Measurements from ENCODE around the gene PEA15.

The PEA15 gene

DNA sequence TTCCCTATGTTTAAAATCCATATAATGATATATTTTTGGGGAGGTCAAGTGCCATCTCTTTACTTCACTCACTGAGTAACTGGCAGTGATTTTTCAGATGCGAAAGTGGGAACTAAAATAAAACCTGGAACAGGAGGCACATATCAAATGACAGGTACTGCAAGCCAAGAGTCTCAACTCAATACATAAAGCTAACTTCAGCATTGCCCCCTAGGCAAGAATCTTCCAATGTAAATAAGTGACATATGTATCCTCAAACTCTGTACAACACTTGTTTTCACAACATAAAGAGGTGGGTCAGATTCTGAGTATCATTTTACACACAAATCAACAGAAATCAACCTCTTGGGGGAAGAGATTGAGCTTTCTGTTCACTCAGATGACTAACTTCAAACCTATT, 39.0 kb downstream of the PEA15 start:
- H3K9me3 ChIP-seq (ENCODE audit: low read length) = no peaks in the 10 kb centered on the region
- no peaks in the 10 kb centered on the region for H3K27me3 ChIP-seq (ENCODE audit: insufficient read depth, low read length)
- H3K36me3 ChIP-seq (ENCODE audit: insufficient read depth, low read length) = peaks cover 30% of the 10 kb centered on the region
- H3K4me3 ChIP-seq (ENCODE audit: low read length) = no peak overlapping the region
- H2AFZ ChIP-seq (ENCODE audit: low read depth, low read length) = no peak overlapping the region
- H3K4me1 ChIP-seq (ENCODE audit: insufficient read depth, low read length) = peaks cover 8% of the 10 kb centered on the region

DNA sequence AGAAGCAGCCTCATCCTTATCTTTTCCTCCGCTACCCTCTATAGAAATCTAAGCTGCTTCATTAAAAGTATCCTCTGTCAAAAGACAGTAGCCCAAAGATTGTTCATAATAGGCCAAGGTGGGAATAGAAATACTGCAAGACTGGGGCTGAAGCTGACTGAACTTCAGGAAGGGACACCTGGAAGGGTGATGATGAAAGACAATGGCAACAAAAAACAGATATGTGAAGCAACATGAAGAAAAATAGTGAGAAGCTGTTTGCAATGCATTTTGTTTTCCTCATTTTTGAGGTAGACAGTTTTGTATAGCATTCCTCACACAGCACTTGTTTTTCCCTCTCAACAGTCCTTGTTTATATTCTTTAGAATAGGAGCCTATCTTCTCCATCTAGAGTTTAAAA, 40.2 kb downstream of the PEA15 start:
- peaks cover 24% of the 10 kb centered on the region for H3K36me3 ChIP-seq (ENCODE audit: insufficient read depth, low read length)
- H3K4me1 ChIP-seq (ENCODE audit: insufficient read depth, low read length) = peaks cover 8% of the 10 kb centered on the region
- no peak overlapping the region for H3K4me3 ChIP-seq (ENCODE audit: low read length)
- no peaks in the 10 kb centered on the region for H3K27me3 ChIP-seq (ENCODE audit: insufficient read depth, low read length)
- H2AFZ ChIP-seq (ENCODE audit: low read depth, low read length) = no peak overlapping the region
- no peaks in the 10 kb centered on the region for H3K9me3 ChIP-seq (ENCODE audit: low read length)

GRCh38 chr1:160247053-160247452, 41.9 kb downstream of the PEA15 start:
- H3K4me1 ChIP-seq (ENCODE audit: insufficient read depth, low read length) = peaks cover 8% of the 10 kb centered on the region
- peaks cover 25% of the 10 kb centered on the region for H3K36me3 ChIP-seq (ENCODE audit: insufficient read depth, low read length)
- H3K4me3 ChIP-seq (ENCODE audit: low read length) = no peak overlapping the region
- H3K9me3 ChIP-seq (ENCODE audit: low read length) = no peaks in the 10 kb centered on the region
- H2AFZ ChIP-seq (ENCODE audit: low read depth, low read length) = no peak overlapping the region
- H3K27me3 ChIP-seq (ENCODE audit: insufficient read depth, low read length) = no peaks in the 10 kb centered on the region

DNA sequence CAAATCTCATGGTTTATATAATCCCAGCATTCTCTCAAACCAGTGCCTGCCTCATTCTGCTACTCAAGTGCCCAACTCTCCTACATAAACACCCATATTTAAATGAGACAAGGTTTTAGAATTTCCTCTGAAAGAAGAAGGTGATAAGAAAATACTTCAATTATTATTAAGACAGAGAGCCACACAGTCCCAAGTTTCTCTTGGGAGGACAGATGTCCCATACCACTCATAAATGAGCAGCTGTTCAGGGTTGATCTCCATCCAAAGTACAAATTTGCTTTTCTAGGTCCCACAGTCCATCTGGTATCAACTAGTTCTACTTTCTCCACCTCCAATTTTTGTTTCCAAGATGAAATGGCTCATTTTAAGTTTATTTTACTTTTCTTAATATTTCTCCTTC, 45.8 kb downstream of the PEA15 start:
- H2AFZ ChIP-seq (ENCODE audit: low read depth, low read length) = no peak overlapping the region
- H3K4me1 ChIP-seq (ENCODE audit: insufficient read depth, low read length) = no peaks in the 10 kb centered on the region
- no peaks in the 10 kb centered on the region for H3K9me3 ChIP-seq (ENCODE audit: low read length)
- H3K4me3 ChIP-seq (ENCODE audit: low read length) = no peak overlapping the region
- no peaks in the 10 kb centered on the region for H3K27me3 ChIP-seq (ENCODE audit: insufficient read depth, low read length)
- H3K36me3 ChIP-seq (ENCODE audit: insufficient read depth, low read length) = peaks cover 18% of the 10 kb centered on the region

GRCh38 chr1:160251687-160252526, 46.7 kb downstream of the PEA15 start:
- Histone ChIP-seq H3K4me3 (ENCODE audit: low read length) (no peak overlapping the region), H3K36me3 (ENCODE audit: insufficient read depth, low read length) (peaks cover 18% of the 10 kb centered on the region), H3K27me3 (ENCODE audit: insufficient read depth, low read length) (no peaks in the 10 kb centered on the region), H2AFZ (ENCODE audit: low read depth, low read length) (no peak overlapping the region), H3K4me1 (ENCODE audit: insufficient read depth, low read length) (no peaks in the 10 kb centered on the region), H3K9me3 (ENCODE audit: low read length) (no peaks in the 10 kb centered on the region)

DNA sequence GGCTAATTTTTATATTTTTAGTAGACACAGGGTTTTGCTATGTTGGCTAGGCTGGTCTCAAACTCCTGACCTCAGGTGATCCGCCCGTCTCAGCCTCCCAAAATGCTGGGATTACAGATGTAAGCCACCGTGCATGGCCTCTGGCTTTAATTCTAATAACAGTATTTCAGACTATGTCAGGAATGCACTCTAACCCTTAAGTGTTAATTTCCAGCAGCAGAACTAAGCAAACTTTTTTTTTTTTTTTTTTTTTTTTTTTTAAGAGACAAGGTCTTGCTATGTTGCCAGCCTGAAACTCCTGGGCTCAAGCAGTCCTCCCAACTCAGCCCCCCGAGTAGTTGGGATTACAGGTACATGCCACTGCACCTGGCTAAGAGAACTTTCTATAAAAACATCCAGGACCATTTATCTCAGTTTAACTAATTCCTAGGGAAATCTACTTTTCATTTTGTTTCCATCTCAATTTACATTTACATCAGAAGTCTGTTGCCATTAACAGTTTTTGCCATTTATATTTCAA, 50.7 kb downstream of the PEA15 start:
- Histone ChIP-seq H3K4me1 (ENCODE audit: insufficient read depth, low read length) (peaks cover 12% of the 10 kb centered on the region), H3K27me3 (ENCODE audit: insufficient read depth, low read length) (no peaks in the 10 kb centered on the region), H3K4me3 (ENCODE audit: low read length) (no peak overlapping the region), H2AFZ (ENCODE audit: low read depth, low read length) (no peak overlapping the region), H3K9me3 (ENCODE audit: low read length) (no peaks in the 10 kb centered on the region), H3K36me3 (ENCODE audit: insufficient read depth, low read length) (peaks cover 16% of the 10 kb centered on the region)

DNA sequence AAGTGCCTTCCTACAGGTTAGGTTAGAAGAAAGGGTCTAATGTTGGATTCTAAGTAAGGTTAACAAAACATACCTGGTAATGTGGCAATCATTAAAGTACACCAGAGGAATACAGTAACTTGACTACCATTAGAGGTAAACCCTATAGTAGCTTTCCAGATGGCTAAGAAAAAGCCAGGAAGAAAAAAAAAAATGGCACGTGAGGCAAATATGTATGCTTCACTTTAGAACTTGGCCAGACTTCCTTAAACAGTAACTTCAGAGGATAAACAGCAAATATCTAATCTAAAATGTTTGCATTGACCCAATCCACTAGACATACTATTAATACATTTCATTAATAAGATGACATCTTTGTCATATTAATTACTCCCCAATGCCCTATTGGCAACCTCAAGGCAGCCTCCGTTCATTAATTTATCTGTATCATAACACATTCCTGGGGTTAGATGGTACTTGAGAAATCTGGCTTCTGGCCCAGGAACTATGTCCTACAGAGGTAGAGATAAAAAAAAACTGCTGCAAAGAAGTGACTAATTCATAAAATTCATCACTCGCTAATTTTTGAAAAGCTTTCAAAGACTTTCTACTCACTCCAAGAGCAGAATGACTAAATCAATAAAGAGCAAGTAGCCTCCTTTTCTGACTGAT, 51.3 kb downstream of the PEA15 start:
- no peak overlapping the region for H2AFZ ChIP-seq (ENCODE audit: low read depth, low read length)
- peaks cover 13% of the 10 kb centered on the region for H3K36me3 ChIP-seq (ENCODE audit: insufficient read depth, low read length)
- H3K27me3 ChIP-seq (ENCODE audit: insufficient read depth, low read length) = no peaks in the 10 kb centered on the region

DNA sequence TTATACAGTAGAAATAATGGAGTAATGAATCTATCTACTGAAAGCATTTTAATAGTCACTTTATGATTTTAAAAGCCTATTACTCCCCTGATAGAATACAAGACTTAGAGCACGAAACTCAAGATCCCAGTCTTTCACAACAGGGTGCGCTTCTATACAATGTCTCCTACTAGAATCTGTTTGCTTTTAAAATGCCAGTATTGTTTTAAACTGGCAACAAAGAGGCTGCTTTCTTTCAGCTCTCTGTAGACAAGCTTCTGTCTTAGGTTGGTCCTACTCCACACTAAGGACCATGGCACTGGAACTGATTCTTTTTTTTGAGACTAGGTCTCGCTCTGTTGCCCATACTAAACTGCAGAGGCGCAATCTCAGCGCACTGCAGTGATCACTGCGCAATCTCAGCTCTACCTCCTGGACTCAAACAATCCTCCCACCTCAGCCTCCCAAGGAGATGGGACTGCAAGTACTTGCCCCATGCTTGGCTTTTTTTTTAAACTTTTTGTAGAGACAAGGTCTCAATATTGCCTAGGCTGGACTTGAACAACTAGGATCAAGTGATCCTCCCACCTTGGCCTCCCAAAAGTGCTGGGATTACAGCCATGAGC, 52.3 kb downstream of the PEA15 start:
- Histone ChIP-seq H3K4me1 (ENCODE audit: insufficient read depth, low read length) (peaks cover 16% of the 10 kb centered on the region), H3K4me3 (ENCODE audit: low read length) (no peak overlapping the region), H3K9me3 (ENCODE audit: low read length) (no peaks in the 10 kb centered on the region), H2AFZ (ENCODE audit: low read depth, low read length) (no peak overlapping the region), H3K27me3 (ENCODE audit: insufficient read depth, low read length) (no peaks in the 10 kb centered on the region), H3K36me3 (ENCODE audit: insufficient read depth, low read length) (peaks cover 13% of the 10 kb centered on the region)

More for the DNA sequence above, 51.3 kb downstream of the PEA15 start:
- Histone ChIP-seq H3K9me3 (ENCODE audit: low read length) (no peaks in the 10 kb centered on the region), H3K4me3 (ENCODE audit: low read length) (no peak overlapping the region), H3K4me1 (ENCODE audit: insufficient read depth, low read length) (peaks cover 16% of the 10 kb centered on the region)

- Histone ChIP-seq H3K27me3 (ENCODE audit: insufficient read depth, low read length) (no peaks in the 10 kb centered on the region), H3K36me3 (ENCODE audit: insufficient read depth, low read length) (peaks cover 13% of the 10 kb centered on the region), H2AFZ (ENCODE audit: low read depth, low read length) (no peak overlapping the region), H3K4me1 (ENCODE audit: insufficient read depth, low read length) (peaks cover 16% of the 10 kb centered on the region), H3K4me3 (ENCODE audit: low read length) (no peak overlapping the region), H3K9me3 (ENCODE audit: low read length) (no peaks in the 10 kb centered on the region)
Observed at GRCh38 chr1:160258177-160258798, 53.1 kb downstream of the PEA15 start.

DNA sequence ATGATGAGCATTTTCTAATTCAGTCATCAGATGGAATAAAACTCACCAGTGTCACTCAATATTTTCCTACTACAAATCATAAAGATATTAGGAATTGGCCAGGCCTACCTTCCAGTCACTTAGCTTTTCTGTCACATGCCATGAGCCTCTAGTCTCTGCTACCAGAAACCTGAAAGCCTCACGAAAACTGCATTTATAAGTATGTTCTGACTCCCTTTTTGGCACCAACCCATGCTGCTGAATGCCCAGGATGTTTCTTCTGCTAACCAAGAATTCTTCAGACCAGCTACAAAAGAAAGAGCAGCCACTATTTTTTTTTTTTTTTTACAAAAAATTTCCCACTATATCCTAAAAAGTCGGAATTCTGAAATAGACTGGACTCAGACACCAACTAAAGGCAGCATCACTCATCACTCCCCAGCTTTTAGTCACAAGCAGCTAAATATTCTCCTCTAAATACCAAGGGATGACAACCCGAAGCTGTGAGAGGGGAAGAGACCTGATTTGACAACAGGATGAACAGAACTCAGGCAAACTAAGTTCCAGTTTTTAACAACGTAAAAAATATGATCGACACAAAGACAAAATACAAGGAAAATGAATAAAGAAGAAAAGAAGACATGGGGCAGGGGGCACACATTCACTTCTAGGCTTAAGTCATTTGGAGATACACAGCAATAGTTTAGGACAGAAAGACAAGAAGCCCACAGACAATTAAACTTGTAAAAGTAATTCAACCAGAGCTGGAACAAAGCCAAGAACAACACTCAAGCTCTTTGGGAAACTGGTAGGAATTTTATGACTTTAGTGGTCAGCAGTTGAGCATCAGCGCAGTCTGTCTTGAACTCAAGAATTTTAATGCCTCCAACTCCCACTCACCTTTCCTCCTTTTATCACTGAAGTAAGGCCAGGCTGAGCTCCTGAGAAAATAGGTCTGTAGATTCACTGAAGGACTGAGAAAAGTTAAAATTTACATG, 55.5 kb downstream of the PEA15 start:
- H3K4me3 ChIP-seq (ENCODE audit: low read length) = peak overlapping the region; percentile 75

GRCh38 chr1:160261556-160261892, 56.3 kb downstream of the PEA15 start:
- Histone ChIP-seq H3K4me1 (ENCODE audit: insufficient read depth, low read length) (peaks cover 16% of the 10 kb centered on the region), H3K9me3 (ENCODE audit: low read length) (no peaks in the 10 kb centered on the region), H3K27me3 (ENCODE audit: insufficient read depth, low read length) (no peaks in the 10 kb centered on the region), H3K36me3 (ENCODE audit: insufficient read depth, low read length) (peaks cover 4% of the 10 kb centered on the region), H2AFZ (ENCODE audit: low read depth, low read length) (peak overlapping the region; percentile 11), H3K4me3 (ENCODE audit: low read length) (peak overlapping the region; percentile 75)

More for the DNA sequence above, 55.5 kb downstream of the PEA15 start:
- Histone ChIP-seq H3K36me3 (ENCODE audit: insufficient read depth, low read length) (peaks cover 4% of the 10 kb centered on the region), H3K27me3 (ENCODE audit: insufficient read depth, low read length) (no peaks in the 10 kb centered on the region), H2AFZ (ENCODE audit: low read depth, low read length) (no peak overlapping the region), H3K4me1 (ENCODE audit: insufficient read depth, low read length) (peaks cover 16% of the 10 kb centered on the region), H3K9me3 (ENCODE audit: low read length) (no peaks in the 10 kb centered on the region)

Measured in neuron (in vitro differentiated cells).